ENCODE data around the gene TMED8. TPM values are rescaled to one million over a fixed set of nuclear protein-coding genes. Genes with fewer than 3 reads are reported as not detected.

TMED8 gene
- total and polyA plus RNA-seq, 10 of the 15 experiments (the other 5 are each of a cell fraction or from before 2014, with no cell fraction given): 7.3 to 39.1 (median 26.1) TPM

DNA sequence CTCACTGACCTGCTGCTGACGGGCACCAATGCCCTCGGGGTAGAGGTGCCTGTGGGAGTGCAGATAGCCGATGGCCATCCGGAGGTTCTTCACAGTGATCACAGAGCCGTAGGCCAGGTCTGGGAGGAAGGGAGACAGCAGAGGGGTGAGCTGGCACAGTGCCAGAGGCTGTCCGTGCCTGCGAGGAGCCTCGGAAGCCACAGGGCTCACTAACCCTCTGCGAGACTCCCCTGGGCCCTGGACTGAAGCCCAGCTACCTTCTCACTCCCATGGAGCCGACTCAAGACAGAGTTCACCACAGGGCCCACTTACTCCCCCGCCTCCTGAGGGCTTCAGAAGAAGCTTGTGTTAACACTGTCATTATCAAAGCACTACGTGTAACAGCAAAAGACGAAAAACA lies 80.7 kb downstream of the TMED8 start:
- 81% methylated on average over 13 of the region's 13 CpGs for WGBS (ENCODE audit: insufficient coverage, insufficient replicate concordance, low lambda C conversion rate, missing lambda C conversion rate)
- Histone ChIP-seq H3K4me2 (ENCODE audit: control insufficient read depth, insufficient read depth) (no peak overlapping the region), H3K27me3 (replicated peaks in 1 of 2; ENCODE audit: control insufficient read depth in 2 of 2, insufficient read depth in 2 of 2, low read length in 1 of 2) (no peaks in the 10 kb centered on the region), H3K27ac (ENCODE audit: control insufficient read depth, insufficient read depth) (no peak overlapping the region), H3K36me3 (ENCODE audit: control insufficient read depth in 2 of 2, insufficient read depth in 2 of 2, low read length in 1 of 2) (peaks cover 0 to 4% of the 10 kb centered on the region in 2 experiments; a peak in 1 of 4 replicates), H3K4me1 (ENCODE audit: control insufficient read depth, insufficient read depth, low read length) (no peaks in the 10 kb centered on the region), H3K4me3 (no peak overlapping the region), H2AFZ (ENCODE audit: control insufficient read depth, low read depth, low read length) (no peak overlapping the region), H4K20me1 (ENCODE audit: control insufficient read depth, insufficient read depth) (no peaks in the 10 kb centered on the region), H3K79me2 (ENCODE audit: control insufficient read depth, insufficient read depth, low read length) (no peaks in the 10 kb centered on the region), H3K9me3 (replicated peaks; ENCODE audit: control insufficient read depth, insufficient read depth, low read length) (no peaks in the 10 kb centered on the region), H3K9ac (ENCODE audit: control insufficient read depth, insufficient read depth, low read length) (no peak overlapping the region)
- ChIA-PET RAD21 (ENCODE audit: unreplicated experiment) (no interaction called here), CTCF (interaction anchor here (0.6 to 1.1 kb wide), 2 partner anchors 20 to 212 kb away, joined by 4 read pairs; no protein-coding TSS in a partner anchor), POLR2A (no interaction called here), SMC1A (ENCODE audit: uncharacterized antibody, unreplicated experiment) (interaction anchor here (0.9 kb wide), 1 partner anchor 20 kb away, joined by 3 read pairs; no protein-coding TSS in a partner anchor)
- ATAC-seq (no peak), DNase-seq (ENCODE audit: low read depth, low spot score) (no peak), FAIRE-seq (no peak)
- in situ Hi-C loops (cut with MboI) (no loop called here), intact Hi-C loops (cut with micrococcal nuclease; ENCODE audit: unreplicated experiment) (no loop called here)
- BruUV-seq (replicated peaks): no TSS peak
- TF ChIP-seq, protein P1, sequence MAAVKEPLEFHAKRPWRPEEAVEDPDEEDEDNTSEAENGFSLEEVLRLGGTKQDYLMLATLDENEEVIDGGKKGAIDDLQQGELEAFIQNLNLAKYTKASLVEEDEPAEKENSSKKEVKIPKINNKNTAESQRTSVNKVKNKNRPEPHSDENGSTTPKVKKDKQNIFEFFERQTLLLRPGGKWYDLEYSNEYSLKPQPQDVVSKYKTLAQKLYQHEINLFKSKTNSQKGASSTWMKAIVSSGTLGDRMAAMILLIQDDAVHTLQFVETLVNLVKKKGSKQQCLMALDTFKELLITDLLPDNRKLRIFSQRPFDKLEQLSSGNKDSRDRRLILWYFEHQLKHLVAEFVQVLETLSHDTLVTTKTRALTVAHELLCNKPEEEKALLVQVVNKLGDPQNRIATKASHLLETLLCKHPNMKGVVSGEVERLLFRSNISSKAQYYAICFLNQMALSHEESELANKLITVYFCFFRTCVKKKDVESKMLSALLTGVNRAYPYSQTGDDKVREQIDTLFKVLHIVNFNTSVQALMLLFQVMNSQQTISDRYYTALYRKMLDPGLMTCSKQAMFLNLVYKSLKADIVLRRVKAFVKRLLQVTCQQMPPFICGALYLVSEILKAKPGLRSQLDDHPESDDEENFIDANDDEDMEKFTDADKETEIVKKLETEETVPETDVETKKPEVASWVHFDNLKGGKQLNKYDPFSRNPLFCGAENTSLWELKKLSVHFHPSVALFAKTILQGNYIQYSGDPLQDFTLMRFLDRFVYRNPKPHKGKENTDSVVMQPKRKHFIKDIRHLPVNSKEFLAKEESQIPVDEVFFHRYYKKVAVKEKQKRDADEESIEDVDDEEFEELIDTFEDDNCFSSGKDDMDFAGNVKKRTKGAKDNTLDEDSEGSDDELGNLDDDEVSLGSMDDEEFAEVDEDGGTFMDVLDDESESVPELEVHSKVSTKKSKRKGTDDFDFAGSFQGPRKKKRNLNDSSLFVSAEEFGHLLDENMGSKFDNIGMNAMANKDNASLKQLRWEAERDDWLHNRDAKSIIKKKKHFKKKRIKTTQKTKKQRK (IDR thresholded peaks at IDR 0.05; ENCODE audit: low read depth, low read length): no peak
- TF ChIP-seq, protein P2, sequence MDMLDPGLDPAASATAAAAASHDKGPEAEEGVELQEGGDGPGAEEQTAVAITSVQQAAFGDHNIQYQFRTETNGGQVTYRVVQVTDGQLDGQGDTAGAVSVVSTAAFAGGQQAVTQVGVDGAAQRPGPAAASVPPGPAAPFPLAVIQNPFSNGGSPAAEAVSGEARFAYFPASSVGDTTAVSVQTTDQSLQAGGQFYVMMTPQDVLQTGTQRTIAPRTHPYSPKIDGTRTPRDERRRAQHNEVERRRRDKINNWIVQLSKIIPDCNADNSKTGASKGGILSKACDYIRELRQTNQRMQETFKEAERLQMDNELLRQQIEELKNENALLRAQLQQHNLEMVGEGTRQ (IDR thresholded peaks at IDR 0.05; ENCODE audit: borderline replicate concordance, low read depth, low read length): no peak
- TF ChIP-seq RCOR1 (conservative IDR thresholded peaks at IDR 0.05; ENCODE audit: low read depth, low read length) (no peak), GABPA (IDR thresholded peaks at IDR 0.05; ENCODE audit: low read depth) (no peak), NFXL1 (IDR thresholded peaks at IDR 0.05; ENCODE audit: borderline replicate concordance) (no peak), BHLHE40 (IDR thresholded peaks at IDR 0.05; ENCODE audit: borderline replicate concordance in 1 of 2, low read depth in 2 of 2, low read length in 1 of 2) (no peak), NFYA (IDR thresholded peaks at IDR 0.05; ENCODE audit: borderline replicate concordance, low read depth, low read length) (no peak), TCF7 (IDR thresholded peaks at IDR 0.05; ENCODE audit: borderline replicate concordance) (no peak), NFYB (IDR thresholded peaks at IDR 0.05; ENCODE audit: insufficient read depth, low read depth, low read length) (no peak), ESRRA (IDR thresholded peaks at IDR 0.05; ENCODE audit: low read length) (no peak), EED (IDR thresholded peaks at IDR 0.05; ENCODE audit: low read depth) (no peak), ATF7 (IDR thresholded peaks at IDR 0.05; ENCODE audit: low read depth) (no peak), GATAD2B (conservative IDR thresholded peaks at IDR 0.05; ENCODE audit: low read depth) (no peak)
- TF ChIP-seq, protein P3, sequence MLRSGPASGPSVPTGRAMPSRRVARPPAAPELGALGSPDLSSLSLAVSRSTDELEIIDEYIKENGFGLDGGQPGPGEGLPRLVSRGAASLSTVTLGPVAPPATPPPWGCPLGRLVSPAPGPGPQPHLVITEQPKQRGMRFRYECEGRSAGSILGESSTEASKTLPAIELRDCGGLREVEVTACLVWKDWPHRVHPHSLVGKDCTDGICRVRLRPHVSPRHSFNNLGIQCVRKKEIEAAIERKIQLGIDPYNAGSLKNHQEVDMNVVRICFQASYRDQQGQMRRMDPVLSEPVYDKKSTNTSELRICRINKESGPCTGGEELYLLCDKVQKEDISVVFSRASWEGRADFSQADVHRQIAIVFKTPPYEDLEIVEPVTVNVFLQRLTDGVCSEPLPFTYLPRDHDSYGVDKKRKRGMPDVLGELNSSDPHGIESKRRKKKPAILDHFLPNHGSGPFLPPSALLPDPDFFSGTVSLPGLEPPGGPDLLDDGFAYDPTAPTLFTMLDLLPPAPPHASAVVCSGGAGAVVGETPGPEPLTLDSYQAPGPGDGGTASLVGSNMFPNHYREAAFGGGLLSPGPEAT (IDR thresholded peaks at IDR 0.05; ENCODE audit: low read depth): no peak
- TF ChIP-seq, protein P4, sequence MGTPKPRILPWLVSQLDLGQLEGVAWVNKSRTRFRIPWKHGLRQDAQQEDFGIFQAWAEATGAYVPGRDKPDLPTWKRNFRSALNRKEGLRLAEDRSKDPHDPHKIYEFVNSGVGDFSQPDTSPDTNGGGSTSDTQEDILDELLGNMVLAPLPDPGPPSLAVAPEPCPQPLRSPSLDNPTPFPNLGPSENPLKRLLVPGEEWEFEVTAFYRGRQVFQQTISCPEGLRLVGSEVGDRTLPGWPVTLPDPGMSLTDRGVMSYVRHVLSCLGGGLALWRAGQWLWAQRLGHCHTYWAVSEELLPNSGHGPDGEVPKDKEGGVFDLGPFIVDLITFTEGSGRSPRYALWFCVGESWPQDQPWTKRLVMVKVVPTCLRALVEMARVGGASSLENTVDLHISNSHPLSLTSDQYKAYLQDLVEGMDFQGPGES (IDR thresholded peaks at IDR 0.05): no peak
- TF ChIP-seq, protein P5, sequence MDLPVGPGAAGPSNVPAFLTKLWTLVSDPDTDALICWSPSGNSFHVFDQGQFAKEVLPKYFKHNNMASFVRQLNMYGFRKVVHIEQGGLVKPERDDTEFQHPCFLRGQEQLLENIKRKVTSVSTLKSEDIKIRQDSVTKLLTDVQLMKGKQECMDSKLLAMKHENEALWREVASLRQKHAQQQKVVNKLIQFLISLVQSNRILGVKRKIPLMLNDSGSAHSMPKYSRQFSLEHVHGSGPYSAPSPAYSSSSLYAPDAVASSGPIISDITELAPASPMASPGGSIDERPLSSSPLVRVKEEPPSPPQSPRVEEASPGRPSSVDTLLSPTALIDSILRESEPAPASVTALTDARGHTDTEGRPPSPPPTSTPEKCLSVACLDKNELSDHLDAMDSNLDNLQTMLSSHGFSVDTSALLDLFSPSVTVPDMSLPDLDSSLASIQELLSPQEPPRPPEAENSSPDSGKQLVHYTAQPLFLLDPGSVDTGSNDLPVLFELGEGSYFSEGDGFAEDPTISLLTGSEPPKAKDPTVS (IDR thresholded peaks at IDR 0.05; ENCODE audit: low read depth, low read length): no peak
